ENCODE data around the gene UCP3.
"Not testable (repeated sequence)": the region's sequence is repeated elsewhere in the genome, so short reads cannot be mapped to it uniquely, and the experiment has no call there.

The UCP3 gene

DNA sequence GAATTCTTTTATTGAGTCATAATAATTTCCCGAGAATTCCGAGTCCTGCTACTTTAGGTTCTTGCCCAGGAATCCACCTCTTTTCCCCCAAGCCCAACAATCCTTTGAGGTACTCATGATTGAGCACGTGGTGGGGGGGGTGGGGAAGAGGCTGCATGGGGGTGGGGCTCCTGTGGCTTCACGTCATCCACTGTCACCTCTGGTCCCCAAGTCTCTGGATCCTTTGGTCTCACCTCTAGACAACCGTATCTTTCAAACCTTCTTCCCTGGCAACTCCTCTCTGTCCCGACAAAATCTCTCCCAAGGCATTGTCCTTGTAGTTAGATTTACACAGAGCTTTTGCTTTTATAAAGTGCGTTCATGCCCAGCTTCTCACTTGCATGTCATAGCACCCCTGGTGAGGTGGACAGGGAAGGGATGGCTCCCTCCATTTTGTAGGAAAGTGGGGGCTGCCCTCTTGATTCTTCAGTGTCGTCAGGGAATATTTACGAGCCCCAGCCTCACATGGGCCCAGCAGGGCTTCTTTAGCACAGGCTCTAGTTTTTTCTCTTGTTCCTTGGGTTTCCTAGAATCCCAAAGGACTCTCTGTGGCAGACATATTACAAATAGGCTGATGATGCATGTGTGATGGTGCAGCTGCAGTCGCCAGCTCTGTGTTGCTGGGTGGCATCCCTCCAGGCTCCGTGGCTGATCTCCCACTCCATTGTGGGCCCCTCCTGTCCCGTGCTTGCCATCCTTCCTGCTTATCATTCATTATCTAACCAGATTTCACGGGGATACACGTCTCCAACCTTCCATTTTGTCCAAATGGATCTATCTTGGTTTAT lies 8.4 kb downstream of the UCP3 start:
- DNase-seq (ENCODE audit: low read depth) = no peak

DNA sequence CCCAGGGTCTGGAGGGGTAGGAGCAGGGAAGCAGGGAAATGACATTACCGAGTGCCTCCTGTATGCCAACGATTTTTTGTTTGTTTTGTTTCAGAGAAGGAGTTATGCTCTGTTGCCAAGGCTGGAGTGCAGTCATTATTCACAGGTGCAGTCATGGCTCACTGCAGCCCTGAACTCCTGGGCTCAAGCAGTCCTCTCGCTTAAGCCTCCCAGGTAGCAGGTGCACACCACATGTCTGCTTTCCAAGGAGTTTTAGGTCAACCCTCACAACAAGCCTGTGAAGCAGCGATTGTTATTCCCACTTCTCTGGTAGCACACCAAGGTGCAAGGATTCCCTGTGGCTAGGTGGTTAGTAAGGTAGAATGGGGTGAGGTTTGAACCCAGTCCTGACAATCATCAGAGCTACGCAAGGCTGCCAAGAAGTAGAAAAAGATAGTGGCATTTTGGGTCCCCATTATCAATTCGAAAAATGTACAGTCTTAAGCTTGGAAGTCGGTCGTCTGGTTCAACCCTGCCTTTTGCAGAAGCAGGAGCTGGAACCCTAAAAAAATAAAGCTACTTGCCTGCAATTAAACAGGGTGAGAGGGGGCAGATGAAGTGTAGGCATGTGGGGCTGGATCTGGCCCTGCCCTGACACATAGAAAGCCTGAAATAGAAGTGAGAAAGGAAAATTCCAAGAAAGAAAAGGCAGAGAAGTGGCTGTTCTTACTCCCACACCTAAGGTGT lies 9.1 kb downstream of the UCP3 start:
- DNase-seq (ENCODE audit: low read depth) = no peak

GRCh38 chr11:73998846-73999575 lies 9.9 kb downstream of the UCP3 start:
- no peak for DNase-seq (ENCODE audit: low read depth)

DNA sequence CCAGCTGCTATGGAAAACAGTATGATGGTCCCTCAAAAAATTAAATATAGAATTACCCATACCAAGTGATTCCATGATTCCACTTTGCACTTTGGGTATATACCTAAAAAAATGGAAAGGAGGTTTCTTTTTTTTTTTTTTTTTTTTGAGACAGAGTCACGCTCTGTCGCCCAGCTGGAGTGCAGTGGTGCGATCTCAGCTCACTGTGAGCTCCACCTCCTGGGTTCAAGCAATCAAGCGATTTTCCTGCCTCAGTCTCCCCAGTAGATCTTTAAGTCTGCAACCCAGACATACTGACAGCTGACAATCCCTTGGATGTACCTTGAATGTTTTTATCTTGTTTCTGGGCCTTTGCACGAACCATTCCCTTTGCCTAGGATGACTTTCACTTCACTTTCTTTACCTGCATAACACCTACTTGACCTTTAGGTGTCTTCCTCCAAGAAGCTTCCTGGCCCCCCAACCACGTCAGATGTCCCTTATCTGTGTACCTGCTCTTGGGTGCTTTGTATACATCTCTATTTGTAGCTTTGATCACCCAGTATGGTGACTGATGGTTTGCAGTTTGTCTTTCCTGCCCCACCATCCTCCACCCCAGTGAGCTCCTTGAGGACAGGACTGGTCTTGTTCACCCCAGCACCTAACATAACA lies 11.6 kb downstream of the UCP3 start:
- no peak for DNase-seq (ENCODE audit: low read depth)

GRCh38 chr11:73996161-73996747 lies 12.6 kb downstream of the UCP3 start:
- DNase-seq (ENCODE audit: low read depth) = no peak

GRCh38 chr11:73995731-73996130 lies 13.2 kb downstream of the UCP3 start:
- no peak for DNase-seq (ENCODE audit: low read depth)

- DNase-seq (ENCODE audit: low read depth) = no peak
Observed at GRCh38 chr11:73995247-73995646, 13.6 kb downstream of the UCP3 start.

- DNase-seq (ENCODE audit: low read depth) = no peak
Observed at GRCh38 chr11:73991471-73992006, 17.3 kb downstream of the UCP3 start.

DNA sequence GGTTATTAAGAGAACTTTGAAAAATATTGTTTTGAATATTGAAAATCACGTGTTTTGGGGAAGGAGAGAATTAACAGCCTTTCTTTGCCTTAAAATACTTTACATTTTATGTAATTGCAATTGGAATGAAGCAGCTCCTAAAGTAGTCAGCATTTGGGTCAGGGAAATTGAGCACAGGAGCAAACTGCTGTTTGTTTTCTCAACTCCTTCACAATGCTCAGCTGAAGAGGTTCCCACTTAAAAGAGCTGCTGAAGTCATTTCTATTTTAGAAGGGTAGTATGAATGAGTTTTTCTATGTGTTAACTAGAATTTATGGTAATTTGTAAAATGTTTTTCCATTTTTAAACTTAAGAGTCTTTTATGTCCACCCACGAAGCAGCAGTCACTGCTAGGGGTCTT lies 18.2 kb downstream of the UCP3 start:
- DNase-seq (ENCODE audit: low read depth) = no peak

GRCh38 chr11:73989156-73989555 lies 19.7 kb downstream of the UCP3 start:
- DNase-seq (ENCODE audit: low read depth) = no peak

- no peak for DNase-seq (ENCODE audit: low read depth)
Observed at GRCh38 chr11:73988227-73988626, 20.7 kb downstream of the UCP3 start.

- not testable (repeated sequence) for DNase-seq (ENCODE audit: low read depth)
Observed at GRCh38 chr11:73985661-73986060, 23.2 kb downstream of the UCP3 start.

DNA sequence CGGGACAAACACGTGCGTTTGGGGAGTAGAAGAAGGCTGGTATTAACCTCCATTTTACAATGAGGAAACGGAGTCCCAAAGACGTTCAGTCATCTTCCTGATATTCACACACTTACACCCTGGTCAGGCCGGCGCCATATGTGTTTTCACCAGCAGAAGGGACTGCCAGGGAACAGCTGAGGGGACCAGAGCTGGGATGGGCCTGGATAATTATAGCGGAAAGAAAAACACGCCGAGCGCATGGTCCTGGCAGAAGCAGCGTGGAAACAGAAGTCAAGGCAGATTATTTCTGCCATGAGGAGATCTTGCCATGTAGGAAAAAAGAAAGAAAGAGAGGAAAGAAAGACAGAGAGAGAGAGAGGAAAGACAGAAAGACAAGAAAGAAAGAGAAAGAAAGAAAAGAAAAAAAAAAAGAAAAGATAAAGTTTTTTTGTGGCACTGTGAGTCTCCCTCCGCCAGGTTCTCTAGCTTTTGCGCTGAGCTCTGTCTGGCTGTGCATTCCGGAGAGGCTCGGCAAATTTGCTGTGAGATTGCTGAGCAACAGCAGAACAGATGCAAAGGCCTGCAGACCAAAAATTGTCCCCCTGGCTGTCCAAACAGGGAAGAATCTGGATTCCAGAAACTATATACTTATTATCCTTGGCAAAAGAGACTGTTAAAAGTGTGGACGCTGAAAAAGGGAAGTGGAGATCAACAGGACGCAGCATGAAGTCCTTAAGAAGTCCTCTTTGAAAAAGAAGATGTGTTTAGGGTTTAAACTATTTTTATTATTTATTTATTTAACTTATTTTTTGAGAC lies 24.9 kb downstream of the UCP3 start:
- no peak for DNase-seq (ENCODE audit: low read depth)

DNA sequence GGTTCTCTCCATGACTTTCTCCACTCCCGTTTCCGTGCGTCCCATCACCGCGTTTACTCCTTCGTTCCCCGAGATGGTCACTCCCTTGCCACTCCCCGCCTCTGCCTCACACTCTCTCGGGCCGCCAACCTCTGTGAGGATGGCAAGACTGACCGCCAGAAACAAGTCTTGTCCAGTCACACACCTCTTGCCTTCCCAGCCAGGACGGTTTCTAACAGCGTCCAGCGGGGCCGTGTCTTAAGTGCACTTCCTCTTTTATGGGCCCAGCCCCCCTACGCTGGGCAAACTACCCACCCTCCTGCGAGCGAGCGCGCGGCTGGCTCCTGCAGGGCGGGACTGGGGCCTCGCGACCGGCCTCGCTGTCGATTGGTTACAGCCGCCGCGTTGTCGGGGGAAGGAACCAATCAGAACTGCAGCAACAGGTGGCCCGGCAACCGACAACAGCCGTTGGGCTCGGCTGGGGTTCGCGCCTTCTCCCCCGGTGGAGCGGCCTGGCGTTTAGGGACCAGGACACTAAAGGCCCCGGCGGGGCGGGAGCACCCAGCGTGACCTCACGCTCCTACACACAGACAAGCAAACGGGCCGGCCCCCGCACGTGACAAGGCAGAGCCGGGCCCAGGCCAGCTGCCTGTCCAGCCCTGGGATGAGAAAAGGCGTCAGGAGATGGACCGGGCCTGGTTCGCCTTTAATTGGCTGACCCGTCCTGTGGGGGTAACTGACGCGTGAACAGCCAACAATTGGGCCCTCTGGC lies 25.7 kb downstream of the UCP3 start:
- DNase-seq (ENCODE audit: low read depth) = peak; percentile 77

GRCh38 chr11:73982595-73982989 lies 26.3 kb downstream of the UCP3 start, which contains the start of gene UCP2:
UCP2 (minus strand) TSS chr11:73982843; CDS start chr11:73978378, 4,465 bp downstream.
- DNase-seq (ENCODE audit: low read depth) = peak; percentile 60

- no peak for DNase-seq (ENCODE audit: low read depth)
Observed at GRCh38 chr11:73981051-73981805, 27.7 kb downstream of the UCP3 start.

- peak; percentile 56 for DNase-seq (ENCODE audit: low read depth)
Observed at GRCh38 chr11:73980001-73980961, 28.6 kb downstream of the UCP3 start.

DNA sequence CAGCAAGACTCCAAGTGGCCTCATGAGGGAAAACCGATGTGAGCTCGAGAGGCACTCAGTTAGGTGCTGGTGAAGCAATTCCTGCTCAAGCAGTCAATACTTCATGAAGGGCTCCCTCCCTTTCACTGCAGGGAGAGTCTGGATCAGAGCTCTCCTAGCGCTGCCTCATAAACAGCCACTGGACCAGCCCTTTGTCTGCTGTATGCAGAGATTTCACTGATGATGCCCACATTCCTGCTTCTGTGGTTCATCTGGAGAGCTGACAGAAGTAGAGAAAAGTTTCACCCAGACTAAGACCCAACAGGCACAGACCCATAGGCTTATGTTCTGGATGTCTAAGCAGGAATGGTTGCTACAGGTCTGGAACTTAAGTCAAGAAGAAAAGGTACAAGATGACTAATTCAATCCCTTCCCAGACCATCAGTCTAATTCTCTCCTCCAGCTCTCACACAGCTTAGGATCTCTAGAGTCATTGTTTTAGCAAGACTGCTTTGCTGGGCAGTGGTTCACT lies 30.3 kb downstream of the UCP3 start:
- DNase-seq (ENCODE audit: low read depth) = no peak
